Right lobe of liver (tissue), 4 donors: ENCODE results near the gene GTPBP3.

Source experiments
- POLR2A ChIP-seq: fragments of 450-650 bp; IDR thresholded peaks from one replicate; pipeline ENCODE4 v1.6.1; 2017; ENCODE audit warnings: antibody characterized with exemption, mild to moderate bottlenecking
- TF ChIP-seq, protein P1 (sequence below), 4 donors: fragments of 200-600 bp in 3 of 4; fragments of 450-650 bp in 1 of 4; IDR thresholded peaks; one replicate each; pipeline versions ENCODE4 v1.5.1 to v1.8.0; 2016 to 2022; ENCODE audit warnings: antibody characterized with exemption in 4 of 4, mild to moderate bottlenecking in 2 of 4
- donor health status: DM: no; HTN: no; CAD: no.
- donor health status: DM: no; HTN: no; CAD: no.
- donor health status: DM: no; HTN: yes; CAD: no.

DNA sequence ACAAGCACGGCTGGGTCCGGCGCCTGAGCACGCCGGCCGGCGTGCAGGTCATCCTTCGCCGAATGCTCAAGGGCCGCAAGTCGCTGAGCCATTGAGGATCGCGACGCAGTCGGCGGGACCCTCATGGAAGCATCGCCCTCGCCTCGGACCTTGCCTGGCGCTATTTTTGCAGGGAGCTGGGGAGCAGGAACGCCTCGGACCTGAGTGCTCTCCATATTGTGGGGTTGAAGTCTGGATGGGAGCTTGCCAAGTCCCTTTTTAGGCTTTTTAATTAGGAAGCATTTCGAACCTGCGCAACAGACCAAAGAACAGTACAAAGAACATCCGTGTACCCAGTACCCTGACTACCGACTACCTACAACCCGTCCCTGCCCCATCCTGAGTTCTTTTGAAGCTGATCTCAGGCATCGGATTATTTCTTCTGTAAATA lies 31.1 kb upstream of the GTPBP3 start:
- TF ChIP-seq, protein P1, sequence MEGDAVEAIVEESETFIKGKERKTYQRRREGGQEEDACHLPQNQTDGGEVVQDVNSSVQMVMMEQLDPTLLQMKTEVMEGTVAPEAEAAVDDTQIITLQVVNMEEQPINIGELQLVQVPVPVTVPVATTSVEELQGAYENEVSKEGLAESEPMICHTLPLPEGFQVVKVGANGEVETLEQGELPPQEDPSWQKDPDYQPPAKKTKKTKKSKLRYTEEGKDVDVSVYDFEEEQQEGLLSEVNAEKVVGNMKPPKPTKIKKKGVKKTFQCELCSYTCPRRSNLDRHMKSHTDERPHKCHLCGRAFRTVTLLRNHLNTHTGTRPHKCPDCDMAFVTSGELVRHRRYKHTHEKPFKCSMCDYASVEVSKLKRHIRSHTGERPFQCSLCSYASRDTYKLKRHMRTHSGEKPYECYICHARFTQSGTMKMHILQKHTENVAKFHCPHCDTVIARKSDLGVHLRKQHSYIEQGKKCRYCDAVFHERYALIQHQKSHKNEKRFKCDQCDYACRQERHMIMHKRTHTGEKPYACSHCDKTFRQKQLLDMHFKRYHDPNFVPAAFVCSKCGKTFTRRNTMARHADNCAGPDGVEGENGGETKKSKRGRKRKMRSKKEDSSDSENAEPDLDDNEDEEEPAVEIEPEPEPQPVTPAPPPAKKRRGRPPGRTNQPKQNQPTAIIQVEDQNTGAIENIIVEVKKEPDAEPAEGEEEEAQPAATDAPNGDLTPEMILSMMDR (IDR thresholded peaks at IDR 0.05): no peak
- no peak for TF ChIP-seq POLR2A
